Mesendoderm (in vitro differentiated cells): ENCODE measurements around the gene PKD1.
"Not testable (repeated sequence)": the region's sequence is repeated elsewhere in the genome, so short reads cannot be mapped to it uniquely, and the experiment has no call there.

Source experiments
- DNase-seq: peaks from one replicate; pipeline ENCODE4 v3.0.0; 2013
- H2AK5ac ChIP-seq: 2 replicates; pipeline ENCODE4 v1.6.1; 2013; ENCODE audit warnings: low read length, inconsistent platforms
- H2BK120ac ChIP-seq: 2 replicates; pipeline ENCODE4 v1.6.1; 2013; ENCODE audit warnings: low read depth, mild to moderate bottlenecking, low read length, moderate library complexity, mixed read lengths
- H2BK15ac ChIP-seq: replicated peaks from 2 replicates; pipeline ENCODE4 v1.6.1; 2013; ENCODE audit warnings: low read depth, mild to moderate bottlenecking, moderate library complexity
- H2BK5ac ChIP-seq: 2 replicates; pipeline ENCODE4 v1.6.1; 2013; ENCODE audit warnings: low read length, inconsistent platforms
- H3K18ac ChIP-seq: 2 replicates; pipeline ENCODE4 v1.6.1; 2013; ENCODE audit warnings: mild to moderate bottlenecking, low read length, mixed read lengths
- H3K23ac ChIP-seq: one replicate; pipeline ENCODE4 v1.6.1; 2013; ENCODE audit warnings: low read length
- H3K27ac ChIP-seq: 2 replicates; pipeline ENCODE4 v1.5.1; 2013; ENCODE audit warnings: low read depth, mild to moderate bottlenecking, inconsistent platforms, low read length, moderate library complexity
- H3K27me3 ChIP-seq: 2 replicates; pipeline ENCODE4 v1.6.1; 2013; ENCODE audit warnings: low read length, control low read depth, mild to moderate bottlenecking, inconsistent platforms; ENCODE audit not compliant: insufficient read depth, poor library complexity
- H3K36me3 ChIP-seq: 2 replicates; pipeline ENCODE4 v1.6.1; 2013; ENCODE audit warnings: low read length, inconsistent platforms; ENCODE audit not compliant: control insufficient read depth, insufficient read depth
- H3K4ac ChIP-seq: one replicate; pipeline ENCODE4 v1.6.1; 2013; ENCODE audit warnings: low read depth, mild to moderate bottlenecking, low read length, moderate library complexity
- H3K4me1 ChIP-seq: 2 replicates; pipeline ENCODE4 v1.6.1; 2013; ENCODE audit warnings: low read depth, low read length, inconsistent platforms; ENCODE audit not compliant: control insufficient read depth
- H3K4me2 ChIP-seq: 2 replicates; pipeline ENCODE4 v1.6.1; 2013; ENCODE audit warnings: low read length
- H3K4me3 ChIP-seq: 2 replicates; pipeline ENCODE4 v1.5.1; 2013; ENCODE audit warnings: mild to moderate bottlenecking, low read length
- H3K56ac ChIP-seq: one replicate; pipeline ENCODE4 v1.6.1; 2013; ENCODE audit warnings: low read length
- H3K79me1 ChIP-seq: 2 replicates; pipeline ENCODE4 v1.6.1; 2013; ENCODE audit warnings: low read length, inconsistent platforms
- H3K79me2 ChIP-seq: 2 replicates; pipeline ENCODE4 v1.6.1; 2013; ENCODE audit warnings: mild to moderate bottlenecking, low read length; ENCODE audit not compliant: control insufficient read depth, insufficient read depth
- H3K9ac ChIP-seq: 2 replicates; pipeline ENCODE4 v1.6.1; 2013; ENCODE audit warnings: low read length, inconsistent platforms
- H4K5ac ChIP-seq: one replicate; pipeline ENCODE4 v1.6.1; 2013; ENCODE audit warnings: low read length
- H4K8ac ChIP-seq: one replicate; pipeline ENCODE4 v1.6.1; 2013; ENCODE audit warnings: low read depth, mild to moderate bottlenecking, control low read depth, low read length, moderate library complexity
- WGBS: extraction: QIAGEN DNeasy Blood & Tissue Kit; methylation state at CpG from one replicate; pipeline ENCODE4 v1.1.7; 2013; ENCODE audit warnings: low lambda C conversion rate, missing lambda C conversion rate; ENCODE audit not compliant: insufficient coverage; ENCODE audit errors: extremely low coverage; 5-methylcytosine and 5-hydroxymethylcytosine counted together

Gene PKD1

GRCh38 chr16:2117960-2118722 is 17.6 kb downstream of the PKD1 start:
- not testable (repeated sequence) for H3K79me2 ChIP-seq, DNase-seq, H3K79me1 ChIP-seq, H2BK5ac ChIP-seq, H3K27me3 ChIP-seq, H3K4me3 ChIP-seq, H2BK120ac ChIP-seq, H3K4me1 ChIP-seq, H3K9ac ChIP-seq, H4K5ac ChIP-seq, H3K23ac ChIP-seq, H2BK15ac ChIP-seq, H3K18ac ChIP-seq, H2AK5ac ChIP-seq, H3K56ac ChIP-seq, H3K27ac ChIP-seq, H3K36me3 ChIP-seq, H3K4me2 ChIP-seq, H3K4ac ChIP-seq, H4K8ac ChIP-seq
- WGBS, result no CpG with 5 or more reads among the region's 35 CpGs

GRCh38 chr16:2117341-2117740 is 18.4 kb downstream of the PKD1 start:
- not testable (repeated sequence) for H3K4me2 ChIP-seq, H2BK5ac ChIP-seq, H4K8ac ChIP-seq, H4K5ac ChIP-seq, H3K27me3 ChIP-seq, H3K36me3 ChIP-seq, DNase-seq, H3K27ac ChIP-seq, H3K18ac ChIP-seq, H3K4ac ChIP-seq, H3K4me1 ChIP-seq, H3K79me2 ChIP-seq, H3K4me3 ChIP-seq, H2BK15ac ChIP-seq, H2AK5ac ChIP-seq, H2BK120ac ChIP-seq, H3K9ac ChIP-seq, H3K56ac ChIP-seq, H3K79me1 ChIP-seq, H3K23ac ChIP-seq
- WGBS, result no CpG with 5 or more reads among the region's 25 CpGs

GRCh38 chr16:2116428-2116827 is 19.3 kb downstream of the PKD1 start:
- not testable (repeated sequence) for H3K27me3 ChIP-seq, H3K9ac ChIP-seq, H4K5ac ChIP-seq, H3K4me1 ChIP-seq, H3K4me2 ChIP-seq, H3K36me3 ChIP-seq, H3K79me1 ChIP-seq, H2AK5ac ChIP-seq, H3K79me2 ChIP-seq, DNase-seq, H4K8ac ChIP-seq, H3K27ac ChIP-seq, H3K18ac ChIP-seq, H3K56ac ChIP-seq, H3K4me3 ChIP-seq, H2BK120ac ChIP-seq, H3K23ac ChIP-seq, H2BK5ac ChIP-seq, H2BK15ac ChIP-seq, H3K4ac ChIP-seq
- WGBS, result no CpG with 5 or more reads among the region's 24 CpGs

GRCh38 chr16:2115591-2115973 is 20.1 kb downstream of the PKD1 start:
- no peak overlapping the region for H3K56ac ChIP-seq
- H2BK15ac ChIP-seq, result no peak overlapping the region
- H3K4me2 ChIP-seq, result no peak overlapping the region
- H2BK5ac ChIP-seq, result no peak overlapping the region
- H3K79me1 ChIP-seq, result no peaks in the 10 kb centered on the region
- H3K4me1 ChIP-seq, result no peaks in the 10 kb centered on the region
- no peak overlapping the region for H2AK5ac ChIP-seq
- no peaks in the 10 kb centered on the region for H3K36me3 ChIP-seq
- no peak overlapping the region for H2BK120ac ChIP-seq
- H3K27ac ChIP-seq, result no peak overlapping the region
- no CpG with 5 or more reads among the region's 13 CpGs for WGBS
- no peaks in the 10 kb centered on the region for H3K79me2 ChIP-seq
- H3K9ac ChIP-seq, result no peak overlapping the region
- H3K4me3 ChIP-seq, result no peak overlapping the region
- H3K4ac ChIP-seq, result no peak overlapping the region
- no peaks in the 10 kb centered on the region for H3K27me3 ChIP-seq
- no peak overlapping the region for H4K5ac ChIP-seq
- H4K8ac ChIP-seq, result no peak overlapping the region
- no peak for DNase-seq
- no peak overlapping the region for H3K18ac ChIP-seq
- H3K23ac ChIP-seq, result no peak overlapping the region

- H3K79me1 ChIP-seq, result not testable (repeated sequence)
Measured at GRCh38 chr16:2114885-2115590, 20.7 kb downstream of the PKD1 start.

More at GRCh38 chr16:2114885-2115590, 20.7 kb downstream of the PKD1 start:
- H3K4me3 ChIP-seq, DNase-seq, H4K8ac ChIP-seq, H3K27ac ChIP-seq, H3K4ac ChIP-seq, H3K79me2 ChIP-seq, H3K36me3 ChIP-seq, H3K4me1 ChIP-seq, H3K9ac ChIP-seq, H2BK15ac ChIP-seq, H3K18ac ChIP-seq, H3K56ac ChIP-seq, H4K5ac ChIP-seq, H2AK5ac ChIP-seq, H3K27me3 ChIP-seq, H2BK5ac ChIP-seq, H3K4me2 ChIP-seq, H2BK120ac ChIP-seq, H3K23ac ChIP-seq: not testable (repeated sequence)
- no CpG with 5 or more reads among the region's 34 CpGs for WGBS
